Esophagus muscularis mucosa (tissue), 4 donors: Measurements from ENCODE around the gene KIF22.

Experiments used
- CTCF ChIP-seq, 3 experiments: fragments of 200-600 bp in 2 of 3; fragments of 450-650 bp in 1 of 3; sonication (generic) in 2 of 3; IDR thresholded peaks; one replicate each; pipeline ENCODE4 v1.5.1; 2017 to 2019; ENCODE audit warnings: antibody characterized with exemption in 3 of 3, mild to moderate bottlenecking in 2 of 3, moderate library complexity in 1 of 3
- EP300 ChIP-seq: sonication (generic); formaldehyde crosslinking; IDR thresholded peaks from one replicate; pipeline ENCODE4 v1.6.1; 2017; ENCODE audit warnings: antibody characterized with exemption
- POLR2A ChIP-seq: fragments of 450-650 bp; IDR thresholded peaks from one replicate; pipeline ENCODE4 v1.6.1; 2017; ENCODE audit warnings: antibody characterized with exemption, moderate library complexity, mild to moderate bottlenecking, low read depth
- POLR2AphosphoS5 ChIP-seq, 2 donors: sonication (generic); formaldehyde crosslinking; IDR thresholded peaks; one replicate each; pipeline ENCODE4 v1.6.1; 2017; ENCODE audit warnings: antibody characterized with exemption in 2 of 2

GRCh38 chr16:29831490-29831889, 40.9 kb downstream of the KIF22 start:
- no peak for TF ChIP-seq CTCF (IDR thresholded peaks at IDR 0.05)
- no peak for TF ChIP-seq POLR2A
- no peak for TF ChIP-seq POLR2AphosphoS5 (IDR thresholded peaks at IDR 0.05)
- no peak for TF ChIP-seq EP300
